Panc1 (cell line): ENCODE measurements around the gene CNTF. TPM values are rescaled to one million over a fixed set of nuclear protein-coding genes. Genes with fewer than 3 reads are reported as not detected.
"Not testable (repeated sequence)": the region's sequence is repeated elsewhere in the genome, so short reads cannot be mapped to it uniquely, and the experiment has no call there.

Experiments
- ATAC-seq: fragments of 200-7000 bp; cut with Tn5 transposase; 2 replicates; pipeline ENCODE4 v1.9.1; 2020; ENCODE audit warnings: mild to moderate bottlenecking, moderate library complexity
- Bru-seq: library from RNA; stranded (reverse); fragments of 400-500 nt; gene quantifications from one replicate; lab custom pipeline; 2021; lab: Mats Ljungman, UMichigan
- BruChase-seq, 2 experiments: library from RNA; stranded (reverse); fragments of 400-500 nt; gene quantifications; one replicate each; lab custom pipeline; 2021; lab: Mats Ljungman, UMichigan
- BruUV-seq: library from RNA; stranded (reverse); fragments of 400-500 nt; replicated peaks from 2 replicates; lab custom pipeline; 2021; lab: Mats Ljungman, UMichigan
- CTCF ChIA-PET: fragments of 300-600 bp; sonication (Branson Sonifier 250); formaldehyde crosslinking; loops from one replicate; lab custom pipeline; 2022; ENCODE audit warnings: antibody characterized with exemption; lab: Charles Lee
- POLR2A ChIA-PET: fragments of 300-600 bp; sonication (Branson Sonifier 250); formaldehyde crosslinking; loops from one replicate; lab custom pipeline; 2022; ENCODE audit warnings: antibody characterized with exemption; lab: Charles Lee
- DNase-seq: peaks from one replicate; pipeline ENCODE4 v3.0.0-alpha.2; 2010; ENCODE audit warnings: low read depth, low spot score
- H3K27ac ChIP-seq: 2 replicates; pipeline ENCODE4 v1.5.1; 2011; ENCODE audit warnings: mild to moderate bottlenecking, low read length, inconsistent platforms
- H3K27me3 ChIP-seq: fragments of 200-500 bp; sonication (Bioruptor generic); 2 replicates; pipeline ENCODE4 v1.6.0; 2014; ENCODE audit warnings: low read length, inconsistent platforms; ENCODE audit not compliant: control insufficient read depth, insufficient read depth
- H3K36me3 ChIP-seq: fragments of 200-500 bp; sonication (Bioruptor generic); 2 replicates; pipeline ENCODE4 v1.5.1; 2014; ENCODE audit warnings: inconsistent platforms, mild to moderate bottlenecking, low read length, moderate library complexity; ENCODE audit not compliant: control insufficient read depth, insufficient read depth
- H3K4me1 ChIP-seq: 2 replicates; pipeline ENCODE4 v1.5.1; 2011; ENCODE audit warnings: inconsistent platforms, mild to moderate bottlenecking, low read length, moderate library complexity; ENCODE audit not compliant: control insufficient read depth, insufficient read depth
- H3K4me3 ChIP-seq, 2 experiments: 2 replicates each; pipeline ENCODE4 v1.5.1; 2011 to 2012; ENCODE audit warnings: low read depth in 2 of 2, low read length in 2 of 2, mild to moderate bottlenecking in 2 of 2, inconsistent platforms in 1 of 2, moderate library complexity in 1 of 2
- H3K9me3 ChIP-seq: fragments of 200-500 bp; sonication (Bioruptor generic); 2 replicates; pipeline ENCODE4 v1.5.1; 2014; ENCODE audit warnings: low read depth, mild to moderate bottlenecking, inconsistent platforms, low read length, moderate library complexity; ENCODE audit not compliant: control insufficient read depth, insufficient read depth
- CTCF ChIP-seq: fragments of 450-650 bp; IDR thresholded peaks from 2 replicates; pipeline ENCODE4 v1.5.1; 2017; ENCODE audit warnings: mild to moderate bottlenecking
- POLR2AphosphoS5 ChIP-seq: IDR thresholded peaks from 2 replicates; pipeline ENCODE4 v1.6.1; 2012; ENCODE audit warnings: mild to moderate bottlenecking, low read depth, low read length, moderate library complexity
- REST ChIP-seq, 2 experiments: IDR thresholded peaks; 2 replicates each; pipeline ENCODE4 v1.6.1; 2011 to 2012; ENCODE audit warnings: low read depth in 2 of 2, control low read depth in 1 of 2, low read length in 1 of 2, mild to moderate bottlenecking in 1 of 2, moderate library complexity in 1 of 2; ENCODE audit not compliant: insufficient read depth in 1 of 2
- SIN3A ChIP-seq: IDR thresholded peaks from 2 replicates; pipeline ENCODE4 v1.6.1; 2012; ENCODE audit warnings: low read depth, mild to moderate bottlenecking, low read length, moderate library complexity, borderline replicate concordance; ENCODE audit not compliant: insufficient read depth
- TCF7L2 ChIP-seq: IDR thresholded peaks from 2 replicates; pipeline ENCODE4 v1.6.1; 2011; ENCODE audit warnings: mild to moderate bottlenecking, low read depth, low read length, inconsistent platforms
- in situ Hi-C: cut with HindIII; loops from 2 replicates; pipeline ENCODE4 v1.10.0; 2016; ENCODE audit warnings: low sequenced_read_pairs, low pct_unique_long_range_greater_than_20kb
- intact Hi-C: fragments of 100-400 bp; cut with micrococcal nuclease; formaldehyde crosslinking; loops from one replicate; pipeline ENCODE4 v1.10.0; 2022; ENCODE audit not compliant: unreplicated experiment
- long read RNA-seq: library from polyadenylated mRNA; unstranded; transcript quantifications from one replicate; pipeline ENCODE4 v2.0.0, GENCODE V29; 2021; ENCODE audit not compliant: unreplicated experiment
- polyA plus RNA-seq: library from polyadenylated mRNA; unstranded; fragments of >200 nt; gene quantifications from one replicate; pipeline ENCODE4 v1.2.1, GENCODE V29; 2012; ENCODE audit warnings: missing spikeins; ENCODE audit not compliant: insufficient read length
- total RNA-seq: library from RNA; stranded (reverse); gene quantifications from one replicate; pipeline ENCODE4 v1.2.1, GENCODE V29; 2021; ENCODE audit not compliant: unreplicated experiment

Gene CNTF
- total RNA-seq = 3.0 TPM
- polyA plus RNA-seq = 0.97 TPM
- Bru-seq, nascent RNA = percentile 95 among the genes with signal in this experiment
- BruChase-seq, experiment 1, labeled RNA remaining after a 2-hour chase = percentile 90 among the genes with signal in this experiment
- percentile 92 among the genes with signal in this experiment for BruChase-seq, experiment 2, labeled RNA remaining after a 6-hour chase
- long read RNA-seq = 0 reads

GRCh38 chr11:58622344-58622743 is at the start of gene CNTF:
Gene CNTF, plus strand, starts transcription at chr11:58622665. Its CDS starts 88 bp downstream, at chr11:58622753.
- H3K4me3 ChIP-seq = no peak within 1 kb of the TSS
- DNase-seq = no peak
- no peaks in the 10 kb centered on the region for H3K9me3 ChIP-seq
- ChIA-PET POLR2A (no interaction called here), CTCF (no interaction called here)
- intact Hi-C loops = no loop called here
- H3K4me1 ChIP-seq = no peaks in the 10 kb centered on the region
- no TSS peak for BruUV-seq
- no peak for ATAC-seq
- no peak within 1 kb of the TSS for H3K27ac ChIP-seq
- TF ChIP-seq SIN3A (no peak), CTCF (no peak), TCF7L2 (no peak), REST (IDR thresholded peaks at IDR 0.05; ENCODE audit: insufficient read depth in 1 of 2, low read depth in 2 of 2, low read length in 1 of 2) (no peak), POLR2AphosphoS5 (no peak)
- in situ Hi-C loops = no loop called here
- H3K27me3 ChIP-seq = no peaks in the 10 kb centered on the region
- H3K36me3 ChIP-seq = peaks cover 66% of the 10 kb centered on the region

GRCh38 chr11:58572906-58573305 is 49.6 kb upstream of the CNTF start:
- DNase-seq, H3K9me3 ChIP-seq, BruUV-seq, H3K27ac ChIP-seq, H3K36me3 ChIP-seq, H3K4me3 ChIP-seq, in situ Hi-C loops, ATAC-seq, H3K27me3 ChIP-seq: not testable (repeated sequence)
- peaks cover 21% of the 10 kb centered on the region for H3K4me1 ChIP-seq
- CTCF ChIA-PET = interaction anchor here (0.7 kb wide), 1 partner anchor 286 kb away, joined by 4 read pairs; no protein-coding TSS in a partner anchor
- intact Hi-C loops = loop anchor here (10.0 kb wide), 1 partner anchor 102 kb away; no protein-coding TSS in a partner anchor
- POLR2A ChIA-PET = interaction anchor here (0.7 kb wide), 1 partner anchor 9 kb away, joined by 5 read pairs; no protein-coding TSS in a partner anchor
